Right renal pelvis (tissue), 4 donors: ENCODE data around the gene C2orf69. TPM values are rescaled to one million over a fixed set of nuclear protein-coding genes. Genes with fewer than 3 reads are reported as not detected.

ENCODE experiments used
- DNase-seq, 4 donors: peaks; one replicate each; pipeline ENCODE4 v3.0.0-alpha.2; 2013; ENCODE audit warnings: low read depth in 4 of 4, low spot score in 3 of 4, missing footprints in 1 of 4
- polyA plus RNA-seq, 4 donors: library from polyadenylated mRNA; unstranded; fragments of 120-200 nt; gene quantifications; one replicate each; pipeline ENCODE4 v1.2.1, GENCODE V29; 2013; ENCODE audit not compliant: insufficient read length in 4 of 4

Gene C2orf69
- 10 to 100 TPM; 11.4 to 14.6 (median 13.4) TPM for polyA plus RNA-seq

- peak; percentile 91 to 97 (median 92) for DNase-seq
Observed at GRCh38 chr2:199911052-199911876, at the start of gene C2orf69. Gene C2orf69, plus strand, starts transcription at chr2:199911293. Its CDS starts 146 bp downstream, at chr2:199911439.

GRCh38 chr2:199862788-199863187 is 48.3 kb upstream of the C2orf69 start:
- no peak for DNase-seq

GRCh38 chr2:199865905-199866304 is 45.2 kb upstream of the C2orf69 start:
- no peak for DNase-seq

GRCh38 chr2:199868431-199869226 is 42.5 kb upstream of the C2orf69 start:
- DNase-seq = no peak

- no peak for DNase-seq
Observed at GRCh38 chr2:199869227-199869541, 41.9 kb upstream of the C2orf69 start.

GRCh38 chr2:199869653-199870052 is 41.4 kb upstream of the C2orf69 start:
- DNase-seq = no peak

GRCh38 chr2:199870581-199870980 is 40.5 kb upstream of the C2orf69 start:
- DNase-seq = no peak

GRCh38 chr2:199874209-199874608 is 36.9 kb upstream of the C2orf69 start:
- no peak for DNase-seq

- DNase-seq = no peak
Observed at GRCh38 chr2:199875400-199875799, 35.7 kb upstream of the C2orf69 start.

- DNase-seq = no peak
Observed at GRCh38 chr2:199882667-199883066, 28.4 kb upstream of the C2orf69 start.

- no peak for DNase-seq
Observed at GRCh38 chr2:199883474-199884212, 27.4 kb upstream of the C2orf69 start.

GRCh38 chr2:199895406-199895805 is 15.7 kb upstream of the C2orf69 start:
- DNase-seq = no peak

- no peak for DNase-seq
Observed at GRCh38 chr2:199896617-199897016, 14.5 kb upstream of the C2orf69 start.

GRCh38 chr2:199901942-199902341 is 9.2 kb upstream of the C2orf69 start:
- DNase-seq = no peak

- DNase-seq = no peak
Observed at GRCh38 chr2:199902486-199903110, 8.5 kb upstream of the C2orf69 start.

GRCh38 chr2:199903111-199903510 is 8.0 kb upstream of the C2orf69 start:
- DNase-seq = no peak

- DNase-seq = no peak
Observed at GRCh38 chr2:199907008-199907714, 3.9 kb upstream of the C2orf69 start.

- DNase-seq = no peak
Observed at GRCh38 chr2:199910338-199911051, 598 bp upstream of the C2orf69 start.

GRCh38 chr2:199911877-199912161 is 726 bp downstream of the C2orf69 start:
- DNase-seq = peak in 2 of 4 donors; percentile 25 to 45
